OCI-LY1 (cell line): ENCODE data around the gene CLIC2.

Experiments
- H2AFZ ChIP-seq: fragments of 200-600 bp; sonication (generic), shearing (Covaris generic); 2 replicates; pipeline ENCODE4 v1.6.0; 2014; ENCODE audit warnings: antibody characterized with exemption, mild to moderate bottlenecking, low read length
- H3F3A ChIP-seq: fragments of 200-600 bp; sonication (generic), shearing (Covaris generic); 2 replicates; pipeline ENCODE4 v1.6.0; 2014; ENCODE audit warnings: mild to moderate bottlenecking, antibody characterized with exemption, low read length, moderate library complexity; ENCODE audit not compliant: insufficient read depth
- H3K27ac ChIP-seq: fragments of 200-600 bp; sonication (generic); 2 replicates; pipeline ENCODE4 v1.5.1; 2014; ENCODE audit warnings: low read length, mixed run types, mild to moderate bottlenecking, low read depth; ENCODE audit not compliant: poor library complexity, severe bottlenecking
- H3K27me3 ChIP-seq: fragments of 200-600 bp; sonication (generic); 2 replicates; pipeline ENCODE4 v1.6.0; 2014; ENCODE audit warnings: antibody characterized with exemption, mild to moderate bottlenecking, low read length, moderate library complexity; ENCODE audit not compliant: insufficient read depth
- H3K36me3 ChIP-seq: fragments of 200-600 bp; sonication (generic); 2 replicates; pipeline ENCODE4 v1.6.1; 2014; ENCODE audit warnings: mild to moderate bottlenecking, antibody characterized with exemption, low read length, moderate library complexity, mixed read lengths; ENCODE audit not compliant: insufficient read depth
- H3K4me1 ChIP-seq: fragments of 200-600 bp; sonication (generic); 2 replicates; pipeline ENCODE4 v1.5.1; 2014; ENCODE audit warnings: mild to moderate bottlenecking, low read length, moderate library complexity; ENCODE audit not compliant: insufficient read depth, severe bottlenecking
- H3K4me2 ChIP-seq: fragments of 200-600 bp; sonication (generic), shearing (Covaris generic); 2 replicates; pipeline ENCODE4 v1.6.1; 2014; ENCODE audit warnings: low read length
- H3K4me3 ChIP-seq: fragments of 200-600 bp; sonication (generic); 2 replicates; pipeline ENCODE4 v1.5.1; 2014; ENCODE audit warnings: low read length, low read depth, mild to moderate bottlenecking, mixed read lengths; ENCODE audit not compliant: poor library complexity, severe bottlenecking
- H3K79me2 ChIP-seq: fragments of 200-600 bp; shearing (Covaris generic); 2 replicates; pipeline ENCODE4 v1.6.1; 2016; ENCODE audit warnings: mixed run types, low read length, mixed read lengths; ENCODE audit not compliant: insufficient read depth
- H3K9ac ChIP-seq: fragments of 200-600 bp; sonication (generic), shearing (Covaris generic); 2 replicates; pipeline ENCODE4 v1.6.1; 2014; ENCODE audit warnings: mild to moderate bottlenecking, low read length, mixed read lengths
- H3K9me2 ChIP-seq: fragments of 200-600 bp; sonication (generic), shearing (Covaris generic); 2 replicates; pipeline ENCODE4 v1.6.1; 2014; ENCODE audit warnings: low read depth, mild to moderate bottlenecking, low read length, mixed read lengths
- H3K9me3 ChIP-seq: fragments of 200-600 bp; shearing (Covaris generic); 2 replicates; pipeline ENCODE4 v1.6.1; 2014; ENCODE audit warnings: low read length, mixed read lengths
- H4K20me1 ChIP-seq: fragments of 200-600 bp; sonication (generic), shearing (Covaris generic); 2 replicates; pipeline ENCODE4 v1.6.0; 2016; ENCODE audit warnings: mild to moderate bottlenecking, low read length; ENCODE audit not compliant: insufficient read depth
- CTCF ChIP-seq: fragments of 200-600 bp; sonication (generic), shearing (Covaris generic); IDR thresholded peaks from 2 replicates; pipeline ENCODE4 v1.5.1; 2017; ENCODE audit warnings: mild to moderate bottlenecking, antibody characterized with exemption, low read length, moderate library complexity, mixed read lengths
- EZH2 ChIP-seq: fragments of 200-600 bp; sonication (generic), shearing (Covaris generic); IDR thresholded peaks from 2 replicates; pipeline ENCODE4 v1.8.0; 2017; ENCODE audit warnings: borderline replicate concordance, mixed run types, mild to moderate bottlenecking, antibody characterized with exemption, low read length, moderate library complexity, mixed read lengths

CLIC2 gene

GRCh38 chrX:155247497-155247896 is 86.9 kb downstream of the CLIC2 start:
- Histone ChIP-seq H3K27ac (no peak overlapping the region), H3K4me1 (no peaks in the 10 kb centered on the region), H2AFZ (no peak overlapping the region), H3K9me3 (no peaks in the 10 kb centered on the region), H3K27me3 (no peaks in the 10 kb centered on the region), H3F3A (no peaks in the 10 kb centered on the region), H3K79me2 (no peaks in the 10 kb centered on the region), H3K9me2 (no peaks in the 10 kb centered on the region), H3K4me3 (no peak overlapping the region), H3K36me3 (no peaks in the 10 kb centered on the region), H4K20me1 (no peaks in the 10 kb centered on the region), H3K9ac (no peak overlapping the region), H3K4me2 (no peak overlapping the region)
- TF ChIP-seq CTCF (no peak), EZH2 (no peak)

DNA sequence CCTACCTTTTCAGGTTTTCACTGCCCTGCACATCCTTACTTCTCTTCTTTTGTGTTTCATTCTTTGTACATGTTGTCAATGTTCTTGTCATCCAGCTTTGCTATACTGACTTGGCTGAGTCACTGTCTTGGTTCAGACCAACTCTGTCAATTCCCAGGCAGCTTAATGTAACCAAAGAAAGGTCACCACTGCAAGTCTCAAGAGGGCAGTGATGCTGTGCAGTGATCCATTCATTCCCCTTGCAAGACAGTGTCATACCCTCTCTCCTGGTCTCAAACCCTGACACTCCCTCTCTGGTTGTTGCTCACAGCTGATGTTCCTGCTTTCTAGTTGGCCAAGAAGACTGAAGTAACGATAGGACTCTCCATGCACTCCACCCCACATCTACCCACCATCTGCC is 87.7 kb downstream of the CLIC2 start:
- H3K27me3 ChIP-seq: no peaks in the 10 kb centered on the region
- H2AFZ ChIP-seq: no peak overlapping the region
- no peak overlapping the region for H3K4me2 ChIP-seq
- H3K4me1 ChIP-seq: no peaks in the 10 kb centered on the region
- TF ChIP-seq CTCF (no peak), EZH2 (no peak)
- H3K36me3 ChIP-seq: no peaks in the 10 kb centered on the region
- H3F3A ChIP-seq: no peaks in the 10 kb centered on the region
- no peak overlapping the region for H3K4me3 ChIP-seq
- no peaks in the 10 kb centered on the region for H3K9me3 ChIP-seq
- H3K27ac ChIP-seq: no peak overlapping the region
- no peaks in the 10 kb centered on the region for H3K79me2 ChIP-seq
- H3K9ac ChIP-seq: no peak overlapping the region
- H3K9me2 ChIP-seq: no peaks in the 10 kb centered on the region
- H4K20me1 ChIP-seq: no peaks in the 10 kb centered on the region

- TF ChIP-seq EZH2 (no peak), CTCF (no peak)
- H3K4me3 ChIP-seq: no peak overlapping the region
- no peaks in the 10 kb centered on the region for H4K20me1 ChIP-seq
- H3K36me3 ChIP-seq: peaks cover 14% of the 10 kb centered on the region
- no peak overlapping the region for H3K4me2 ChIP-seq
- H3K79me2 ChIP-seq: no peaks in the 10 kb centered on the region
- no peaks in the 10 kb centered on the region for H3K9me2 ChIP-seq
- H3K9me3 ChIP-seq: no peaks in the 10 kb centered on the region
- H3K9ac ChIP-seq: no peak overlapping the region
- no peaks in the 10 kb centered on the region for H3F3A ChIP-seq
- no peaks in the 10 kb centered on the region for H3K27me3 ChIP-seq
- H3K4me1 ChIP-seq: no peaks in the 10 kb centered on the region
- H2AFZ ChIP-seq: no peak overlapping the region
- no peak overlapping the region for H3K27ac ChIP-seq
Observed at GRCh38 chrX:155242300-155242699, 92.1 kb downstream of the CLIC2 start.
